HUES48 (cell line): ENCODE measurements around the gene INPP5A.

Source experiments
- H3K27ac ChIP-seq: one replicate; pipeline ENCODE4 v1.7.0; 2013; ENCODE audit warnings: low read depth, low read length, inconsistent platforms
- H3K27me3 ChIP-seq: 2 replicates; pipeline ENCODE4 v1.6.1; 2013; ENCODE audit warnings: mild to moderate bottlenecking, low read length; ENCODE audit not compliant: control insufficient read depth, insufficient read depth
- H3K36me3 ChIP-seq: 2 replicates; pipeline ENCODE4 v1.6.1; 2013; ENCODE audit warnings: low read length; ENCODE audit not compliant: control insufficient read depth, insufficient read depth
- H3K4me1 ChIP-seq: 2 replicates; pipeline ENCODE4 v1.6.1; 2013; ENCODE audit warnings: mild to moderate bottlenecking, low read length; ENCODE audit not compliant: control insufficient read depth, insufficient read depth
- H3K4me3 ChIP-seq: 2 replicates; pipeline ENCODE4 v1.5.1; 2013; ENCODE audit warnings: mild to moderate bottlenecking, low read depth, low read length
- H3K9ac ChIP-seq: 2 replicates; pipeline ENCODE4 v1.6.1; 2013; ENCODE audit warnings: mild to moderate bottlenecking, low read depth, low read length, moderate library complexity
- H3K9me3 ChIP-seq: 2 replicates; pipeline ENCODE4 v1.6.1; 2013; ENCODE audit warnings: low read length; ENCODE audit not compliant: control insufficient read depth, insufficient read depth

Gene INPP5A

DNA sequence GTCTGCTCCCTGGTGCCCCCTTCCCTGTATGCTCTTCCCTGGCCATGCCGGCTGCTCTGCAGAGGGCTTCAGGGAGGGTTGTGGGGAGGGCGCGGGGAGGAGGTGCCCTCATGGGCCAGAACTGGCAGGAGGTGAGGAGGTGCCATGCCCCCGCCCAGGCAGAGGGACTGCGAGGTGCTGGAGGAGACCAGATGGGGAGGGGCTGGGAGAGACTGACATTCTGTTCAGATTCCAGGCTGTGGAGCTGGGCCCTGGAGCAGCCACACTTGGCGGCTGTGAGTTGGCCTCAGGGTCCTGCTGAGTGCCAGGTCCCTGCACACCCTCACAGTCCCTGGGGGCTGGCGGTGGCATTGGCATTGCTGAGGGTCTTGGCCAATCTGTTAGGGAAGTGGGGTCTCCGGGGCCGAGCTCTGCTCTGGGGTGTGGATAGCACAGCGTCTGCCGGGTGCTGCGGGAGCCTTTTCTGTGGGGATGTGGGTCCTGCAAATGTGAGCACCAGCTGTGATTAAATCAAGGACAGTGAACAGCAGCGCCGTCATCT, 25.4 kb downstream of the INPP5A start:
- H3K36me3 ChIP-seq, result no peaks in the 10 kb centered on the region
- H3K9me3 ChIP-seq, result no peaks in the 10 kb centered on the region
- H3K27me3 ChIP-seq, result no peaks in the 10 kb centered on the region
- no peak overlapping the region for H3K4me3 ChIP-seq
- no peak overlapping the region for H3K9ac ChIP-seq
- no peaks in the 10 kb centered on the region for H3K4me1 ChIP-seq
- H3K27ac ChIP-seq, result no peak overlapping the region

DNA sequence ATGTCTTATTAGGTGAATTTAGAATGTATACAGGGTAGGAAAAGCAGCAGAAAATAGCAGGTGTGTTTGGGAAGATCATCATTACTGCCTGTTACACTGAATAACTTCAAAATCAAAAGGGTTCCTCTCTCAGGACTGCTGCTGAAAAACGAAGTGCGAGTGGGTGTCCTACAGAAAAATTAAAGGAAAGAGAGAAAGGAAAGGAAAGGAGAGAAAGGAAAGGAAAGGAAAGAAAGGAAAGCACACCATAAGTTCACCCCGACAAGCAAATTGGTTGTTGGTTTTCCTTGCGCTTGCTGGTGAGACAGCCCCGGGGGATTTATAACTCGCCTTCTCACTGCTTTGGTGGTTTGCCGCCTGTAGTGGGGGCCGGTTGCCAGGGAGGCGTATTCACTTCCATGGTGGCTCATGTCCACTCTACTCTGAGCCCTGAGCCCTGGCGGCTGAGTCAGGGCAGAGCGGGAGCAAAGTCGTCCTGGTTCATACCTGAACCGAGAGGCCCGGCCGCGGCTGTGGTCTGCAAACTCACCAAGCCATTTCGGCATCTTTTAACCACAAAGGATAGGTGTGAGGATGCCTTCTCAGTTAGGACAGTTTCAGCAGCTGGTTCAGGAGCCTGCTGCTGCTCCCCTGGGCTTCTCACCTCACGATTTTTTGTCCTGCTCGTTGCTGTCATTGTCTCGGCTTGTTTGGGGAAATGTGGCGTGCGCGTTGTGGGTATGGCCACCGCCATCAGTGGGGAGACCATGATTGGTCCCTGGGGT, 26.1 kb downstream of the INPP5A start:
- no peaks in the 10 kb centered on the region for H3K36me3 ChIP-seq
- no peak overlapping the region for H3K27ac ChIP-seq
- no peak overlapping the region for H3K9ac ChIP-seq
- no peaks in the 10 kb centered on the region for H3K27me3 ChIP-seq
- no peak overlapping the region for H3K4me3 ChIP-seq
- H3K9me3 ChIP-seq, result no peaks in the 10 kb centered on the region
- no peaks in the 10 kb centered on the region for H3K4me1 ChIP-seq

DNA sequence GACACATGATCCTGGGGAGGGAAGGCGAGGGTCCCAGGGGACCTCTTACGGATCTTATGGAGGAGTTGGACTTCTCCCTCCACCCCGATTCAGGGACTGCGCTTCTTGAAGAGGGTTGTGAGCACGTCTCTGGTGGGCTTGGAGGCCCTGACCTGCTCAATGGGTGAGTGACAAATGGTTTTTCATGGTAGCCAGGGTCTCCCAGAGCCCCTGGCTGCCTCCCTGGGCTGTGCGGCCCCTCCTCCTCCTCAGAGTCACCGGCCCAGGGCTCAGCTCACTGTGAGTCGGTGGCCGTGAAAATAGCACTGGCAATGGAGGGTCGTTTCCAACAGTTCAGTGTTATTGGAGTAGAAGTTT, 26.6 kb downstream of the INPP5A start:
- no peak overlapping the region for H3K27ac ChIP-seq
- H3K36me3 ChIP-seq, result no peaks in the 10 kb centered on the region
- H3K4me1 ChIP-seq, result no peaks in the 10 kb centered on the region
- no peaks in the 10 kb centered on the region for H3K9me3 ChIP-seq
- no peak overlapping the region for H3K4me3 ChIP-seq
- no peak overlapping the region for H3K9ac ChIP-seq
- no peaks in the 10 kb centered on the region for H3K27me3 ChIP-seq

DNA sequence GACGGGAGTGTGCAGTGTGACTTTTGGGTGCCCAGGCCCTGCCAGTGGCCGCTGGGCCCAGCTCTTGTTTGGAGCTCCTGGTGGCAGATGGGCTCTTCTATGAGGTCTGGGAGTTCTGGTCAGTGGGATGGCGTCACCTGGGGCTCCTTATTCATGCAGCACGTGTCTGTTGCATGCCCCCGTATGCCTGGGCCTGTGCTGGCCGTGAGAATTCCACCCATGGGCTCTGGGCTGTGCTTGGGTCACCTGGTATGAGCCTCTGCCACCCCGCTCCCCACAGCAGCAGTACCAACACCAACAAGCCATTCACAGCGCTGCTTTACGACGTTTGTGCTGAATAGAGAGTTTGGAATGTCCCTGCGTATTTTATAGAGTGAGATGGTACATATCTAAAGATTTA, 27.1 kb downstream of the INPP5A start:
- H3K9ac ChIP-seq, result no peak overlapping the region
- H3K4me3 ChIP-seq, result no peak overlapping the region
- no peak overlapping the region for H3K27ac ChIP-seq
- no peaks in the 10 kb centered on the region for H3K27me3 ChIP-seq
- H3K9me3 ChIP-seq, result no peaks in the 10 kb centered on the region
- H3K4me1 ChIP-seq, result no peaks in the 10 kb centered on the region
- no peaks in the 10 kb centered on the region for H3K36me3 ChIP-seq

DNA sequence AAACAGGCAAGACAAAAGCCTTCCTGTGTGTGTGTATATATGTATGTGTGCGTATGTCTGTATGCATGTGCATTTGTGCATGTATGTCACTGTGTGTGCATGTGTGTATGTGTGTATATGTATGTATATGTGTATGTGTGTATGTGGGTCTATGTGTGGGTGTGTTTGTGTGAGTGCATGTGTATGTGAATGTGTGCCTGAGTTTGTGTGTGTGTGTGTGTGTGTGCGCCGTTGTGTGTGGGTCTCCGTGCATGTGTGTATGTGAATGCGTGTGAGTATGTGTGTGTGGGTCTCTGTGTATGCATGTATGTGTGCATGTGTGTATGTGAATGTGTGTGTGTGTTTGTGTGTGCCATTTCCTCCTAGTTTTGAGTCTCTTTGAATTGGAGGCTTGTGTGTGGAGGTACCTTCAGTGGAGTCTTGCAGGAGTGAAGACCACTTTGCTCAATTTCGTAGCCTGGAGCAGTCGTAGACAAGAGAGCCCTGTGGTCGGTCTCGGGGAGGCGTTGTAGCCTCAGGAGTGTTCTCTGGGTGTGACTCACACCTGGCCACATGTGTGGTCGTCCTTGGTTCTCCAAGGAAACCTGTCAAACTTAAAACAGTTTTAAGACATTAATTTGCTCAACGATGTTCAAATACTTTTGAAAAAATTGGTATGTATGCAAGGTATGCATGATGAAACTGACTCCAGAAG, 28.1 kb downstream of the INPP5A start:
- Histone ChIP-seq H3K4me3 (no peak overlapping the region), H3K9me3 (no peaks in the 10 kb centered on the region), H3K9ac (no peak overlapping the region), H3K27ac (no peak overlapping the region), H3K36me3 (no peaks in the 10 kb centered on the region), H3K4me1 (no peaks in the 10 kb centered on the region), H3K27me3 (no peaks in the 10 kb centered on the region)

DNA sequence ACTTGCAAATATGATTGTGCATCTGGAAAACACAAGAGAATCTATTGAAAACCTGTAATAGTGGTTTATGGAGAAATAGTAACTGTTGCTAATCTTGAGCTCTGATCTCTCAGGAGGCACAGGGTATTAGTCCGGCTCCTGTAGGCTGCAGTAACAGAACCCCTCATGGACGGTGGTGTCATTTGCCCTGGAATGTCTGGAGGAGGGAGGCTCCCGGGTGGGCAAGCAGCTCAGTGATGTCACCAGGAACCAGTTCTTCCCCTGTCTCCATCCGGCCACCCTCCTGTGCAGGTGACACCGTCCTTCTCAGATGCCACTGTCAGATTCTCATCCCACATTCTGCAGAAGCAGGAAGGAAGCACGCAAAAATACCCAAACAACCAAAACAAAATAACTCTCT, 29.3 kb downstream of the INPP5A start:
- peaks cover 11% of the 10 kb centered on the region for H3K4me1 ChIP-seq
- no peaks in the 10 kb centered on the region for H3K27me3 ChIP-seq
- no peak overlapping the region for H3K27ac ChIP-seq
- H3K9ac ChIP-seq, result no peak overlapping the region
- no peaks in the 10 kb centered on the region for H3K9me3 ChIP-seq
- H3K4me3 ChIP-seq, result no peak overlapping the region
- H3K36me3 ChIP-seq, result no peaks in the 10 kb centered on the region

DNA sequence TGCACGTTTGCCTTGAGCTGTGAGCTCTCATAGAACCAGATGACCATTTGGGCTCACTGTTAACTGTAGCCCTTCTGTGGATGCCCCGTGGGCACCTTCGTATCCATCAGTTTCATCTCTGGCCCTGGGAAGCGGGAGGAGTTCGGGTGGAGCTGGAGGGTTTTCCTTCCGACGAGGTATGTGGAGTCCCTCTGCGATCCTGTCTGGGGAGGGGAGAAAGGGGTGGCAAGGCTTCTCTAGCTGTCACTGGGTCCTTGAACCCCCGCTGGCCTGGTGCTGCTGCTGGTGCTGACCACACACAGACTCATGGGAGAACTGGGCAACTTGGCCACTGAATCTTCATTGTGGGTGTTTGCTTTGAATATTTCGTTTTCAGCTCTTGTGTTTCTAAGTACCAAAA, 32.7 kb downstream of the INPP5A start:
- Histone ChIP-seq H3K4me1 (peaks cover 27% of the 10 kb centered on the region), H3K4me3 (no peak overlapping the region), H3K36me3 (no peaks in the 10 kb centered on the region), H3K27me3 (no peaks in the 10 kb centered on the region), H3K27ac (no peak overlapping the region), H3K9me3 (no peaks in the 10 kb centered on the region), H3K9ac (no peak overlapping the region)

DNA sequence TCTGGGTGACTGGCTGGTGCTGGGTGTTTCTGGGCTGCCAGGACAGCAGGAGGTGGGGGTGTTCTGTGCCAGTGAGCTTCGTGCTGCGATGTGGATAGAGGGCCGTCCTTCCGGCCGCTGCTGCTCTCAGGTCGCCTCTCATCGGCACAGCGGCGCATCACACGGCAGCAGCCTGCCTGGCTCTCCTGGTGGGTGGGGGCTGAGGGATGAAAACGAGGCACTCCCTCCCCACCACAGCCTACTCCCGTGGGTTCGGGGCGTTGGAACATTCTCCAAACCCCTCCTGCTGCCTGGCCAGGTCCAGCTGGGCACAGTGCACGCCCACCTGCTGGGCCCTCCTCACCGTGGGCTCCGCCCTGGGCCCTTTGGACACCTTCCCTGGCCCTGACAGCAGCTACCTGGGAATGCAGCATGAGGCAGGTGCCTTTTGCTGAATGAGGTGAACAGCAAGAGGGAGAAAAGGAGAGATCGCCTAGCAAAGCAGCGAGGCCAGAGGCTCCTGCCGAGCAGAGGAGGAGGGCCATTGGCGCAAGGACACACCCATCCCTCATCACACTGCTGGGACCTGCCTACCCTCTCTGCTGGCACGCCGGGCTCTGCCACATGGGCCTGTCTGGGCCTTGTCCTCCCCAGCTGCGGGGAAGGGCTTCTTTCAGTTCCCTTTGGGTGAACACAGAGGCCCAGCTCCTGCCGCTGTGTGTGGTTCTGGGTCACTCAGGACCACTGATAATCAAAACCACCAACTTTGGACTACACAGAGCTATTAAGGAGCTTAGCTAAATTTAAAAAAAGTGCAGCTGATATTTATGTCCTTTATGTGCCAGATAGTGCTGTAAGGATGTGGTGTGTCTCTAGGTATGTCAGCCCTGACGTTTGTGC, 33.4 kb downstream of the INPP5A start:
- H3K9me3 ChIP-seq, result no peaks in the 10 kb centered on the region
- H3K27me3 ChIP-seq, result no peaks in the 10 kb centered on the region
- no peaks in the 10 kb centered on the region for H3K36me3 ChIP-seq
- peak overlapping the region; percentile 77 for H3K27ac ChIP-seq
- H3K9ac ChIP-seq, result no peak overlapping the region
- H3K4me1 ChIP-seq, result peaks cover 31% of the 10 kb centered on the region
- no peak overlapping the region for H3K4me3 ChIP-seq

DNA sequence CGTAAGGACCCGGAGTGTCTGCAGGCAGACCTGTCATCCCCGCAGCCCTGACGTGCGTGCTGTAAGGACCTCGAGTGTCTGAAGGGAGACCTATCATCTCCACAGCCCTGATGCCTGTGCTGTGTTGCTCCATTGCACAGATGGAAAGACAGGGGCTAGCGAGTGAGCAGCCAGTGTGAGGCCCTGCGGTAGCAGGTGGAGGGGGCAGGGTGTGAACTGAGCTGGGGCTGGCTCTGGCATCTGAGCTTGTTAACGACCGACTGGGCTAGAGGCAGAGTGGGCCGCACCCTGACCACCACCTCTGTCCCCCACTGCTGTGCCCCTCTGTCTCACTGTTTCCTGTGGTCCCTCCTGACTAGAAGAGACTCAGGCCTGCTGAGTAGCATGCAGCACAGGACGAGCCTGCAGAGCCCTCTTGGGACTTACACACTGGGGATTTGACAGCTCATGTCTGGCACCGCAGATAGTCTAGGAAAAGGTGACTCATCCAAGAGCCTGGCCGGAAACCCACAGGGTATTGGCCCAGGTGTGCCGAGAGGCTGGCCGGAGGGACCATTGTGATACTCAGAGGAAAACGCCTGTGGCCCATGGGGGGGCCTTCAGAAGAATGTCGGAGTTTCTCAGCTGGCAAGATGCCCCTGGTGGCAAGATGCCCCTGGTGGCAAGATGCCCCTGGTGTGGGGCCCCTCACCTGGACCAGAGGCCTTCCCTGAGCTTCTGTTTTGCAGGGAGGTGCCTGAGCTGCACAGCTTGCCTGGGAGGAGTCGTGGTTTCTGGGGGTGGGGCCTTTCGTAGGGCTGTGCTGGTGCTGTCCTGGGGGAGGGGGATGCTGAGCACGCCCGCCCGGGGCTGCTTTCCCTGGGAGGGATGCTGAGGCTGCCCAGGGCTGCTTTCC, 34.3 kb downstream of the INPP5A start:
- Histone ChIP-seq H3K27ac (peak overlapping the region; percentile 77), H3K4me1 (peaks cover 31% of the 10 kb centered on the region), H3K9ac (no peak overlapping the region), H3K4me3 (no peak overlapping the region), H3K27me3 (no peaks in the 10 kb centered on the region), H3K36me3 (no peaks in the 10 kb centered on the region), H3K9me3 (no peaks in the 10 kb centered on the region)

DNA sequence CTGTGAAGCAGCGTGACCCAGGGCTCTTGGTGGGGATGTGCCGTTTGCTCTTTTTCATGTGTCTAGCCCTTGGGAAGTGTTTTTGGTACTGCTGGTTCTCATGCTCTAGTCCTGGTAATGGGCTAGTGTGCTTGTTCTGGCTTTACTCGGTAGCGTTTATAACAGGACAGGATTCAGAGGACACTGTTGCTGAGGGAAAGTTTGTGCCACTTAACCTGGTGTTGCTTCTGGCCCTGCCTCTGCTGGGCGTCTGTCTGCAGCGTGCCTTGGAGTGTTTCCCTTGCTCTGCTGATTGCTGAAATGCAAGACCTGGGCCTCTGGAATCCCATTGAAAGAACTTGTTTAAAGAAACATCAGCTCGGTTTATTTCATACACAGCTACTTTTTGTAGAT, 35.0 kb downstream of the INPP5A start:
- no peak overlapping the region for H3K4me3 ChIP-seq
- no peak overlapping the region for H3K9ac ChIP-seq
- peaks cover 31% of the 10 kb centered on the region for H3K4me1 ChIP-seq
- H3K9me3 ChIP-seq, result no peaks in the 10 kb centered on the region
- no peaks in the 10 kb centered on the region for H3K27me3 ChIP-seq
- peak overlapping the region; percentile 77 for H3K27ac ChIP-seq
- no peaks in the 10 kb centered on the region for H3K36me3 ChIP-seq
